HEK293T (cell line): ENCODE results near the gene NINJ2.

Experiments
- FOXA1 ChIP-seq: fragments of 450-650 bp; IDR thresholded peaks from 2 replicates; pipeline ENCODE4 v1.6.1; 2016; ENCODE audit warnings: mild to moderate bottlenecking
- FOXM1 ChIP-seq: fragments of 450-650 bp; IDR thresholded peaks from 2 replicates; pipeline ENCODE4 v1.6.1; 2017; ENCODE audit warnings: mild to moderate bottlenecking, borderline replicate concordance
- HDGF ChIP-seq: fragments of 450-650 bp; IDR thresholded peaks from 2 replicates; pipeline ENCODE4 v1.6.1; 2017; ENCODE audit warnings: antibody characterized with exemption, borderline replicate concordance
- PKNOX1 ChIP-seq: fragments of 450-650 bp; IDR thresholded peaks from 2 replicates; pipeline ENCODE4 v1.6.1; 2016
- SP1 ChIP-seq: fragments of 450-650 bp; IDR thresholded peaks from 2 replicates; pipeline ENCODE4 v1.6.1; 2017

GRCh38 chr12:524167-524951 lies 138.9 kb downstream of the NINJ2 start:
- TF ChIP-seq FOXM1: no peak
- TF ChIP-seq SP1: no peak
- no peak for TF ChIP-seq PKNOX1
- TF ChIP-seq FOXA1: no peak
- TF ChIP-seq HDGF: no peak
